Activated CD8-positive, alpha-beta memory T cell treated with anti-CD3 and anti-CD28 coated beads for 1 hour (primary cell): Measurements from ENCODE around the gene POU4F3.

Experiments
- DNase-seq, 2 donors: peaks; one replicate each; pipeline ENCODE4 v3.0.0-alpha.2; 2020; ENCODE audit warnings: low read depth in 1 of 2; ENCODE audit errors: extremely low read depth in 1 of 2

POU4F3 gene

GRCh38 chr5:146390469-146390868, 51.8 kb downstream of the POU4F3 start:
- DNase-seq: no peak
